Stimulated activated CD4-positive, alpha-beta T cell treated with anti-CD3 and anti-CD28 coated beads, TNF-alpha, amount 100 ng/mL, for 24 hours (primary cell): ENCODE measurements around the gene SPRR5.

Experiments
- DNase-seq, 3 experiments: peaks; one replicate each; pipeline ENCODE4 v3.0.0-alpha.2; 2020; ENCODE audit warnings: low read depth in 3 of 3

The SPRR5 gene

GRCh38 chr1:152946248-152946647 is 758 bp upstream of the SPRR5 start:
- DNase-seq: no peak

GRCh38 chr1:152951711-152952110 is 4.7 kb downstream of the SPRR5 start:
- DNase-seq: no peak

- no peak for DNase-seq
Observed at GRCh38 chr1:152953761-152954160, 6.8 kb downstream of the SPRR5 start.

- no peak for DNase-seq
Observed at GRCh38 chr1:152954436-152954835, 7.4 kb downstream of the SPRR5 start.

- no peak for DNase-seq
Observed at GRCh38 chr1:152957561-152957960, 10.6 kb downstream of the SPRR5 start.

- no peak for DNase-seq
Observed at GRCh38 chr1:152959273-152959672, 12.3 kb downstream of the SPRR5 start.

GRCh38 chr1:152959801-152960451 is 12.9 kb downstream of the SPRR5 start:
- no peak for DNase-seq

GRCh38 chr1:152960452-152961044 is 13.5 kb downstream of the SPRR5 start:
- no peak for DNase-seq

- DNase-seq: no peak
Observed at GRCh38 chr1:152961226-152961891, 14.4 kb downstream of the SPRR5 start.

- DNase-seq: no peak
Observed at GRCh38 chr1:152962876-152963415, 15.9 kb downstream of the SPRR5 start.

GRCh38 chr1:152964536-152964935 is 17.5 kb downstream of the SPRR5 start:
- no peak for DNase-seq

- no peak for DNase-seq
Observed at GRCh38 chr1:152965853-152966252, 18.8 kb downstream of the SPRR5 start.

GRCh38 chr1:152967201-152967600 is 20.2 kb downstream of the SPRR5 start:
- DNase-seq: no peak

- no peak for DNase-seq
Observed at GRCh38 chr1:152968248-152968647, 21.2 kb downstream of the SPRR5 start.

GRCh38 chr1:152969036-152969435 is 22.0 kb downstream of the SPRR5 start:
- no peak for DNase-seq

- DNase-seq: no peak
Observed at GRCh38 chr1:152970495-152970894, 23.5 kb downstream of the SPRR5 start, which contains the start of gene SPRR4. TSS of gene SPRR4 (plus strand) at chr1:152970648. CDS start at chr1:152971891, 1,243 bp downstream.

- DNase-seq: no peak
Observed at GRCh38 chr1:152972196-152972886, 25.3 kb downstream of the SPRR5 start.

- DNase-seq: no peak
Observed at GRCh38 chr1:152976688-152977087, 29.7 kb downstream of the SPRR5 start.

- no peak for DNase-seq
Observed at GRCh38 chr1:152977614-152978013, 30.6 kb downstream of the SPRR5 start.

- DNase-seq: no peak
Observed at GRCh38 chr1:152980676-152981075, 33.7 kb downstream of the SPRR5 start.

- DNase-seq: no peak
Observed at GRCh38 chr1:152981146-152981871, 34.3 kb downstream of the SPRR5 start.

GRCh38 chr1:152982076-152982475 is 35.1 kb downstream of the SPRR5 start:
- DNase-seq: no peak
